ENCODE data around the gene SENP1.

Gene SENP1

DNA sequence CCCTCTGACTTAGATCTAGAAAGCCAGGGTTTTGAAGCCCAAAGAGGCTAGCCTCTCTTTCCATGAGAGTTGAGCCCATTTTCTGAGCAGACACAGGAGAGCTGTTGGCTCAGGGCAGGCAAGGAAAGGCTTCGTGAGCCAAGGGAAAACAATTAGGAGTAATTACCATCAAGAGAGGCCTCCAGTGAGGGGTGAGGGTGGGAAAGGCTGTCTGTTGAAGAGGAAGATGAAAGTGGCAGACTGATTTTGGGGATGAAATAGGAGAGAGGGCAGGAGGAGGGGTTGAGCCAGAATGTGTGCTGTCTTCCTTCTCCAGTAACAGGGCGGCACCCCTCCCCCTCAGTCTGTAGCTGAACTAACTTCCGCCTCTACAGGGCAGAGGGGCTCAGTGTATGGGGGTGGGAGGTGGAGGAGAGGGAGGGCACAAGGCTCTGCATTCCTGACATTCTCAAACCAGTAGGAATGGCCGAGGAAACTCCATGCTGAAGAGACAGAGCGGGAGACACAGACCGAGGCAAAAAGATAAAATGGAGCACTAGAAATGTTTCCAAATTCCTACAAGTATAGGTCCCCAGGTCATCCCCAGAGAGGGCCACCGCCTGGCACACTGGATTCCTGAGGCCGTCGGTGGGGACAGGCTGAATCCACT is 68.5 kb downstream of the SENP1 start:
- no peak overlapping the region for H3K4me3 ChIP-seq (ENCODE audit: low read depth, low read length)

DNA sequence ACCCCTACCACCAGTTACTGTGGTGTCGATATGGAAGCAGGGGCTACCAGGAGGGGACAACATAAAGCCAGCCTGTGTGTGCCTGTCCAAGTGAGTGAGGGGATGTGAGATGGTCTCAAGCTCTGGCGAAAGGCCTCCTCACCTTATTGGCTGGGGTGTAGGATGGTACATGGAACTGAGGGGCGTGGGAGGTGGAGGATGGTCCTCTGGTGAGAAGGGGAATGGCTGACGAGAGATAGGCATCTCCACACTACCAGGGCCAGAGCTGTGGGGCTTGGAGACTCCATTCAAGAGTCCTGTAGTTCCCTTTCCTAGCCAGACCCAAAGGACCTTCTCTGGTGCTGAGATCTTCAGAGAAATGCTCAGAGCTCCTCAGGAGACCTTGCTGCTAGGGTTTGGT is 69.1 kb downstream of the SENP1 start:
- H3K4me3 ChIP-seq (ENCODE audit: low read depth, low read length), result no peak overlapping the region

DNA sequence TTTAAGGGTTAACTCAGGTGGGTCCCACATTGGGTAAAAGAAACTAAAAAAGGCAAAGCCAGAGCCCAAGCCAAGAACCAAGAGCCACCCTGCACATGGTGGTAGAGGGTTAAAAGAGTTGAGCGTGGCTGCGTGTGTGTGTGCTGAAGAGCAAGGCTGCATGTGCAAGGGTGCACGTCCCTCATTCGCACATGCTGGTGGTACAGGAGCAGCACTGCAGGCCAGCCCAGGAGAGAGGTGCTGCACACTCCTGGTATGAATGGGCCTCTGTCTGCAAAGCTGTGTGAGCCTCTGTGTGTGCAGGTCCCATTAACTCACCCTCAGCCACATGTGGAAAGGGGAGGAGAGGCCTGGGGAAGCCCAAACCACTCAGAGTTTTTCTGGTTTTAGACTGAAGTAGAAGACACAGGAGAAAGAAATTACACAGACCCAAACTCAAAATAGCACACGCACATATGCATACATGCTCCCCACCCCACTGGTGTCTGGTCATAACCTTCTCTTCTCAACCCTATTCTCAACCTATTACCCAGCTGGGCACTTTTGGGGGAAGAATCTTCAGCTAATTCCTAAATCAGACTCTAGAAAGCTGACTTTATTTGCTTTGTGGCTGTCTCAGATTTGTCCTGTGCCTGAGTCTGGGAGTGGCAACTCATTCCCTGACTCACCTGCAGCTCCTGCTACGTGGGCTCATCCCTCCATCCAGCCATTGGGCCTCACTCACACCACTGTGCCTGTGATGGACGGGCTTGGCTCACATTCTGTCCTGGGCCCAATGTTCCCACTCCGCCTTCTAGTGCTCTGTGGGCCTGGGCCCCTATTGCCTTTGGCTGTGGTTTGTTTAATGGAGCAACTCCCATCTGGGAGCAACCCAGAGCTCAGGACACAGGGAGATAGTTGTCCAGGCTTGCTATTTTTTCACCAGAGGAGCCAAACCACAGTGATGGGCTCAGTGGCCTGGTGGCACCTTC is 70.8 kb downstream of the SENP1 start:
- no peak overlapping the region for H3K4me3 ChIP-seq (ENCODE audit: low read depth, low read length)

- H3K4me3 ChIP-seq (ENCODE audit: low read depth, low read length), result no peak overlapping the region
Observed at GRCh38 chr12:48033451-48033850, 72.4 kb downstream of the SENP1 start.

- no peak overlapping the region for H3K4me3 ChIP-seq (ENCODE audit: low read depth, low read length)
Observed at GRCh38 chr12:48032597-48032996, 73.3 kb downstream of the SENP1 start.

DNA sequence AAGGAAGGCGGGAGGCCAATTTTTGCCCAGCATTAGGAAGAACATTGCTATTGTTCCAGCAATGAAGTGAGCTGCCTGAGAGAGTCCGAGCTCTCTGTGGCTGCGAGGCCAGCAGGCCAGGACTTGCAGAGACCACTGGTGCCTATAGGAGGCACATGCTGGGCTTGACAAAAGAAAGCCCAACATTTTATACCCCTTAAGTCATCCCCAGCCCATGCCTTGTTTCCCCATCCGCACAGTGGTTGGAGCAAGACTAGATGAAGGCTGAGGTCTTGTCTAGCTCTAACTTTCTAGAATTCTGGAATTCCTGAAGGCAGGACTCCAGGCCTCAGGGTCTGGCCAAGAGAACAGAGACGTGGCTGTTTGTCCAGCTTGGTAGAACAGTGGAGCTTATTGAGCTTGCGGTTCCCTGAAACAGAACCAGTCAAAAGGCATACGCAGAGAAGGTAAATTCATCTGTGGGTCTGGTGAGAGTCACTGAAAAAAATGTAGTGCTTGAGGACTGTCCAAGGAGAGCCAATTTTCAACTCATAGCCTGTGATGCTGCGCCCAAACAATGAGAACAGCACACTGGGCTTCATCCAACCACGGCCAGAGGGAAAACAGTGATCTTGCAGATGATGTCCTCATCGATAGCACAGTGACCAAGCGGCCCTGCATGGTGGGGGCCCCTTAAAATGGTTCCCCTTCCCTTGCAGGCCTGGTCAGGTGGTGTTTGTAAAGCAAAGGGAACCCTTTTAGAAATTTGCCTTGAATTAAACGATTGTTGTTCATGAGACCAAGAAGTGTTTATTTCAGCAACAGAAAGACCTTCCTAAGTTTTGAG is 74.5 kb downstream of the SENP1 start:
- H3K4me3 ChIP-seq (ENCODE audit: low read depth, low read length), result no peak overlapping the region

- no peak overlapping the region for H3K4me3 ChIP-seq (ENCODE audit: low read depth, low read length)
Observed at GRCh38 chr12:48030173-48030650, 75.7 kb downstream of the SENP1 start.

- no peak overlapping the region for H3K4me3 ChIP-seq (ENCODE audit: low read depth, low read length)
Observed at GRCh38 chr12:48029491-48030172, 76.2 kb downstream of the SENP1 start.

DNA sequence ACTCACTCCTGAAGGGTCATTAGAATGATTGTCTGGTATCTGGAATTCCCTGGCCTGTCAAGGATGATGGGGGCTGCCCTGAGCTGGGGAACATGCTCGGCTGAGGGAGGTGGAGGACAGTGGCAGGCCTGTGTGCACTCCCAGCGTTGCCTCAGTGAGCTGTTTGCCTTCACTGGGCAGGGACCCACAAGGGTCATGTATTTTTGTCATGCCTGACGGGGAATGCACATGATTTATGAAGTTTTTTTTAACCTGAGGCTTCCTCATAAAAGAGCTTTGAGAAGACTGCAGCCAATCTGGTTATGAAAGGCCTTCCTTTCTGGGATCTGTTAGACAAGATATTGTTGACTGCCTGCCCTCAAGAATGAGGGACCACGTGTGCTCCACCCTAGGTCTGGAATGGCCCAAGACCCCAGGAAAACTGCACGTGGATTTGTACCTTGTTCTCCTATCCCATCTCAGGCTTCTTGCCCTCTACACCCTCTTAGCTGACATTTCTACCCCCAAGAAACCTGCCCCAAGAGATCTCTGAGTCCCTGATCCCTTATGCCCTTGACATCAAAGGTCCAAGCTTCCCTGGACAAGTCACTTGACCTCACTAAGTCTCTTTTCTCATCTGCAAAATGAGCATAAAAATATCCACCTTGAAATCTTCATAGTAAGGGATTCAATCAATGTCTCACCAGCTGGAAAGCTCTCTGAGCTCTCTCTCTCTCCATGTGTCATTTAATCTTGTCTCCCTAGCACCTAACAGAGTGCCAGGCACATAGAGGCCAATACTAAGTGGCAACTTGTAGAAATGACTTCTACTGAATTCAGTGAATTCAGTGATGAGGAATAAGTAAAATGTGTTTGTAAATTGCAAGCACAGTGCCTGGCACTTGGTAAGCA is 77.1 kb downstream of the SENP1 start:
- no peak overlapping the region for H3K4me3 ChIP-seq (ENCODE audit: low read depth, low read length)

- no peak overlapping the region for H3K4me3 ChIP-seq (ENCODE audit: low read depth, low read length)
Observed at GRCh38 chr12:48027183-48028002, 78.5 kb downstream of the SENP1 start.

DNA sequence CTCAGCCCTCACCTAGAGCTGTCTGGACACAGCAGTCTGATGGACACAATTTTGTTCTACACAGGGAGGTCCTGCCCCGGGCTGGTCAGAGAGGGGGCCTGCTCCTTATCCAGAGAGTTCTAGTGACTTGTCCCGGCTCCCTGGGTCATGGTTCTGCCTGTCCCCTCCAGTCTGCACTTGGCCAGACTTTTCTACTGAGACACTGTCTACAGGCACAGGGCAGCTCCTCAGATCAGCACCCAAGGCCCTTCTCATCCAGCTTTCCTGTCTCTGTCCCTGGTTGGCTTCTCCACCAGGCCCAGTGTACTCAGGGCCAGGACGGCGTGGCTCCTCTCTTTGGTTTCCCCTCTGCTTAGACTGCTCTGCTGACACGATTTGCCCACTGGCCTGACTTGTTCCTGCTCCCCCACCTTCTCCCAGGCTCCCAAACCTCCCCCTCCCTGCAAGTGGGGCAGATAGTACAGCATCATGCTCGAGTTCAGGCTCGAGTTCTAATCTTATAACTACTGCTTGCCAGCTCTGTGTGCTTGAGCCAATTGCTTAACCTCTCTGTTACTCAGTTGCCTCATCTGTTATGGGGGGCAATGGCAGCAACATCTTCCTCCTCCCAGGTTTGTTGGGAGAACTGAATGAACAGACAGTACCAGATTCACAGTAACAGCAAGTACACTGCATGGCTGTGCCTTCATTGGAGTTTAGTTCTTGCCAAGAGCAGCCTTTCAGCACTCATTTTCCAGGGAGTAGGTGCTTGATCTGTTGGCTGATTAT is 79.6 kb downstream of the SENP1 start:
- no peak overlapping the region for H3K4me3 ChIP-seq (ENCODE audit: low read depth, low read length)

DNA sequence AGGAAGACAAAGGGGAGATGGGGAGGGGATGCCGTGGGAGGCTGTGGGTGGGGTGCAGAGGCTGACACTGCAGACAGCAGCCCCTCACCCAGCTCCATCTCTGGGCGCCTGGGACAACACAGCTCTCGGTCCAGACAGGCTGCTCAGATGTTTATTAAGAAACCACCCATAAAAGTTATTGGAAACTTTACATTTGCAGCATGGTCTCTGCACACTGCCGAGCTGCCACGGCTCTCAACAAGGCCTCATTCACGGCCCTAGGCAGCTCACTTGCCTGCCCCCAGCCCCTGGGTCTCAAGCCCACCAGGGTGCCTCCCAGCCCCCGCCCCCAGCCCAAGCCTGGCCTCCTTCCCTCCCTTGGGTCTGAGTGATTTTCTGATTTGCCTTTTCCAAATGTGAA is 80.6 kb downstream of the SENP1 start:
- no peak overlapping the region for H3K4me3 ChIP-seq (ENCODE audit: low read depth, low read length)

DNA sequence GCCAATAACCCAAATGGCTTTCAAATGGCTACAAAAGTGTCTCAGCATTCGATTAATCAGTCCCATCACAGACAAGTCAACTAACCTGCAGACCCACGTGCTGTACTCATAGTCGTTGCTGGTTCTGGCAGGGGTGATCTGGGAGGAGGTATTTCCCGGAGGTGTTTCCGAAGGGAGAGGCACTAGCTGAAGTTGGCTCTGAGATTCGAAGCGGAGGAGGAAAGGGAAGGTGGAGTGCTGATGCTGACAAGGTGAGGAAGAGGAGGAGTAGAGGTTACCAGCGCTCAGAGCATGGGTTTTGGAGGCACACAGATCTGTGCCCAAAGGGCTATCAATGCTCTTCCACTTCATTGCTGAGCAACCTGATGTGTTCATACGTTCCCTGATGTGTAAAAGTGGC is 81.1 kb downstream of the SENP1 start:
- H3K4me3 ChIP-seq (ENCODE audit: low read depth, low read length), result no peak overlapping the region

GRCh38 chr12:48023386-48023785 is 82.5 kb downstream of the SENP1 start:
- no peak overlapping the region for H3K4me3 ChIP-seq (ENCODE audit: low read depth, low read length)

GRCh38 chr12:48022676-48023385 is 83.0 kb downstream of the SENP1 start:
- no peak overlapping the region for H3K4me3 ChIP-seq (ENCODE audit: low read depth, low read length)

DNA sequence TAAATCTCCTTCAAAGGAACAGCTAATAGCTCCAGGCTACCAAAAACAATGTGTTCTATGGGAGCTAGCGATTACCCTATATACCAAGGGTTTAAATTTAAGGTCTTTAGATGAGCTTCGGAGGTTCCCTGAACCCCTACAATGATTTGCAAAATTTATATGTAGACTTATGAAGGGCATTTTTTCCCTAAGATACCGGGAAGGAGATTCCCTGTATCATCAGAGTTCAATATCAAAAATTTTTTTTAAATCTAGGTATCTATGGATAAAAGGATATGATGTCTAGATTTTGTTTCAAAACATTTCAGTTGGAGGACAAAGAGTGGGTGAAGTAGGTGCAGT is 83.7 kb downstream of the SENP1 start:
- H3K4me3 ChIP-seq (ENCODE audit: low read depth, low read length), result no peak overlapping the region

- no peak overlapping the region for H3K4me3 ChIP-seq (ENCODE audit: low read depth, low read length)
Observed at GRCh38 chr12:48021485-48022179, 84.2 kb downstream of the SENP1 start.

Data from iPS-11a (cell line).